ENCODE data around the gene ANKRD29.
"Not testable (repeated sequence)": the region's sequence is repeated elsewhere in the genome, so short reads cannot be mapped to it uniquely, and the experiment has no call there.

The ANKRD29 gene

DNA sequence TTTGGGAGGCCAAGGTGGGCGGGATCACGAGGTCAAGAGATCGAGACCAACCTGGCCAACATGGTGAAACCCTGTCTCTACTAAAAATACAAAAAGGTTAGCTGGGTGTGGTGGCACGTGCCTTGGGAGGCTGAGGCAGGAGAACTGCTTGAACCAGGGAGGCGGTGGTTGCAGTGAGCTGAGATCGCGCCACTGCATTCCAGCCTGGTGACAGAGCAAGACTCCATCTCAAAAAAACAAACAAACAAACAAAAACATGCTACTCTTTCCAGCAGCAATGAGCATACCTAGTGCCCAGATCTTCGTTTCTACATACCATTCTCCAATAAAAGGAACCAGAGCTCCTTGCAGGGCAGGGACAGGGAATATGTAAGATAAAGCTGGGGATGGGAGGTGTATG lies 105.2 kb downstream of the ANKRD29 start:
- not testable (repeated sequence) for DNase-seq (ENCODE audit: low read depth in 2 of 2)

DNA sequence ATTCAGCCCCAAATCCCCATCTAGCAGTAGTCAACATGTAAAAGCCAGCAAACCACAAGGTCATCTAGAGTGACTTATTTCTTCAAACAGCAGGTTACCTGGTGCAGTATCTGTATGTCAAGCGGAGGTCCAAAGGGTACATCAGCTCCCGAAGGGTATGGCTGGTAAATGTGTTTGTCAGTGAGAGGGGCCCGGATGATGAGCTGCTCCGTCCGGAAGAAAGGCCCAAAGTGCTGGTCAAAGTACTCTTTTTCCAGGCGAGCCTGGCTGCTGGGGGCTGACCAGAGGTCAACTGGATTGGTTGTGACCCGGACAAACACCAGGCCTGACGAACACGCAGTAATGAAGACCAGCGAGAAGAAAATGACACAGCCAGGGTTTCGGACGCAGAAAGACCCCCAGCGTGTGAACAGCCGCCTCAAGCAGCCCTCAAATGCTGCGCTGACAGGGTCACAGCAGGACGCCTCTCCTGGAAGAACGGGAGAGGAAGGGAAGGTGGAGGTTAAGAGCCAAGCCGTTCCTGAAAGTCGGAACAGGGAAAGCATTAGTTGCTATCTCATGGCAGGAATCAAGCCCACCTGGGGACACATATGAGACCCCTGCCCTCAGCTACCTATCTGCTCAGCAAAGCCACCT lies 106.4 kb downstream of the ANKRD29 start:
- DNase-seq (ENCODE audit: low read depth in 2 of 2): no peak

DNA sequence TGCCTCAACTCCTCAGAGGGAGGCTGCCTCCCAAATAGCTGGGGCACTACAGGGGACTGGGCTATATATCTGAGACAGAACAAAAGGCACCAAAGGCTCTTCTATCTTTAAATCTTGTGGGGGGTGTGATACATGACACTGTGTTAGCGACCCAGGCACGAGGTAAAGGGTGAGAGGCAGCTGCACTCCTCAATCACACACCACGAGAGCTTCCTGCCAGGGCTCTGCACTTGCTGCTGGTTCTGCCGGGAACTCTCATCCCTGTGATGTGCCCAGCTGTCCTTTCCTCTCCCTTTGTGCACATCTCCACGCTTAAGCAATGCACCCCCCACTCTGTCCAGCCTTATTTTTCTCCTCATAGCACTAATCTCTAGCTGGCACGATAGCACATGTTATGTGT lies 108.8 kb downstream of the ANKRD29 start:
- no peak for DNase-seq (ENCODE audit: low read depth in 2 of 2)

DNA sequence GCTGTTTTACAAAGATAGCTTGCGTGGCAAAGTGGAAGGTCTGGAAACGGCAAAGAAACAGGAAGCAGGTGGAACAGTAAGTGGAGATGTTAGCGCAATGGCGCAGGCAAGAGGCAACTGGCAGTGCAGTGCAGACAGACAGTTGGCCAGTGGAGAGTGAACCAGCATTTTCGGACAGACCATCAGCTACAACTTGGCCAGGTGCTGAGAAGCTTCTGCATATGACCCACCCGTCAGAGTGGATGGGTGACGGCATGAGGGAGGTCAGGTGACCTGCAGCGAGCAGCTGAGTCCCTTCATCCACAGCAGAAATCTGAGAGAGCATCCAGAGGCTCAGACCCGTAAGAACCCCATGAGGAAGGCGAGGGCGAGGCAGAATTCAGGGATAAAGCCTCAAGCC lies 110.2 kb downstream of the ANKRD29 start:
- DNase-seq (ENCODE audit: low read depth in 2 of 2): no peak

DNA sequence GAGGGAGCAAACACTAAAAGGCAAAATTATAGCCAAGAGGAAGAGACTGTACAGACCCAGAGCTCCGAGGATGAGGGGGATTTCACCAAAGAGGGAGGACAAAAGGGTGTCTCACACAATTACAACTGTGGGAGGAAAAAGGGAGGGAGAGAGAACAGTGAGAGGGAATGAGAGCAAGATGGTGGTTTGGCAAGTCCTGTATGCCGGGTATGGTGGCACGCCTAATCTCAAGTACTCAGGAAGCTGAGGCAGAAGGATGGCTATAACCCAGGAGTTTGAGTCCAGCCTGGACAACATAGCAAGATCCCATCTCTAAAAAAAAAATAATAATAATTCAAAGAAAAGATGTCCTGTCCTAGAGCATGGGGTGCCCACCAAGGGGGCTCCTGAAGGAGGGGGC lies 110.7 kb downstream of the ANKRD29 start:
- DNase-seq (ENCODE audit: low read depth in 2 of 2): no peak

DNA sequence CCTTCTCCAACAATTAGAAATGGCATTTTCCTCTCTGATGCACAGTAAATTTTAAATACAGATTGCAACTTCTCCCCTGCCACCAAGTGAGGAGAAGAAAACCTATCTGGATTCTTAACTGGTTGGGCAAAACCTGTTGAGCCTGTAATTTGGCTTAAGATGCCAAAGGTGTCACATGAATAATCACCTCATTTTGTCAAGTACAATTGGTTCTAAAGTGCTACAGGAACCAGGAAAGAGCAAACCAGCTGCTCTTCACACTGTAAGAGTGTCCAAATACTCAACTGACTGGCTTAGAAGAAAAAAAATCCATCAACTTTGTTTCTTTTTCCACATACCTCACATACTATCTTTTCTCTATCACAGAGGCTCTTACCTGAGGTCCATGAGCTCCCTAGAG lies 111.8 kb downstream of the ANKRD29 start:
- DNase-seq (ENCODE audit: low read depth in 2 of 2): no peak
